Activated naive CD4-positive, alpha-beta T cell treated with anti-CD3 and anti-CD28 coated beads, Interleukin-2, amount 50 U/mL, for 72 hours (primary cell): ENCODE measurements around the gene DUSP8. TPM values are rescaled to one million over a fixed set of nuclear protein-coding genes. Genes with fewer than 3 reads are reported as not detected.

ENCODE experiments used
- ATAC-seq, 2 donors: fragments of 150-1000 bp; cut with Tn5 transposase; 2 replicates each; pipeline ENCODE4 v1.10.0; 2021; ENCODE audit warnings: mild to moderate bottlenecking in 2 of 2, moderate library complexity in 2 of 2
- DNase-seq, 2 donors: peaks; one replicate each; pipeline ENCODE4 v3.0.0; 2021 to 2022; ENCODE audit warnings: low spot score in 2 of 2
- H3K27ac Mint-ChIP-seq, 2 donors: one replicate each; pipeline ENCODE4 v1.8.0; 2022; ENCODE audit warnings: mild to moderate bottlenecking in 2 of 2, mixed read lengths in 2 of 2
- H3K36me3 Mint-ChIP-seq, 2 donors: one replicate each; pipeline ENCODE4 v1.8.0; 2022; ENCODE audit warnings: mixed read lengths in 2 of 2
- H3K9me3 Mint-ChIP-seq, 2 donors: one replicate each; pipeline ENCODE4 v1.8.0; 2022; ENCODE audit warnings: mixed read lengths in 2 of 2
- total RNA-seq, 2 donors: library from RNA; stranded (reverse); gene quantifications; one replicate each; pipeline ENCODE4 v1.2.3, GENCODE V29; 2022

The DUSP8 gene
- total RNA-seq, 2 donors from 2014 or later, result 1.1 TPM

- no peak for ATAC-seq
These were observed 943 bp downstream of the DUSP8 start for GRCh38 chr11:1570896-1571759.

GRCh38 chr11:1570531-1570895 is 1.6 kb downstream of the DUSP8 start:
- no peaks in the 10 kb centered on the region for H3K9me3 Mint-ChIP-seq
- DNase-seq, result no peak
- H3K36me3 Mint-ChIP-seq, result no peaks in the 10 kb centered on the region
- ATAC-seq, result no peak
- H3K27ac Mint-ChIP-seq, result no peak overlapping the region

More at GRCh38 chr11:1570896-1571759, 943 bp downstream of the DUSP8 start:
- Mint-ChIP-seq H3K9me3 (no peaks in the 10 kb centered on the region), H3K36me3 (no peaks in the 10 kb centered on the region), H3K27ac (no peak overlapping the region)
- DNase-seq, result no peak

- Mint-ChIP-seq H3K9me3 (no peaks in the 10 kb centered on the region), H3K27ac (no peak overlapping the region), H3K36me3 (no peaks in the 10 kb centered on the region)
- DNase-seq (no peak), ATAC-seq (no peak)
These were observed 2.0 kb downstream of the DUSP8 start for GRCh38 chr11:1570001-1570453.

- no peaks in the 10 kb centered on the region for H3K9me3 Mint-ChIP-seq
- no peaks in the 10 kb centered on the region for H3K36me3 Mint-ChIP-seq
- no peak for DNase-seq
- no peak for ATAC-seq
- no peak overlapping the region for H3K27ac Mint-ChIP-seq
These were observed 2.8 kb downstream of the DUSP8 start for GRCh38 chr11:1569251-1569780.

GRCh38 chr11:1568441-1568911 is 3.6 kb downstream of the DUSP8 start:
- no peak for ATAC-seq
- H3K27ac Mint-ChIP-seq, result no peak overlapping the region
- no peaks in the 10 kb centered on the region for H3K36me3 Mint-ChIP-seq
- H3K9me3 Mint-ChIP-seq, result no peaks in the 10 kb centered on the region
- no peak for DNase-seq

- Mint-ChIP-seq H3K9me3 (no peaks in the 10 kb centered on the region), H3K36me3 (no peaks in the 10 kb centered on the region), H3K27ac (no peak overlapping the region)
- ATAC-seq (no peak), DNase-seq (no peak)
These were observed 4.4 kb downstream of the DUSP8 start for GRCh38 chr11:1567721-1568100.

GRCh38 chr11:1567052-1567720 is 4.9 kb downstream of the DUSP8 start:
- Mint-ChIP-seq H3K9me3 (no peaks in the 10 kb centered on the region), H3K36me3 (no peaks in the 10 kb centered on the region)

GRCh38 chr11:1566381-1567051 is 5.6 kb downstream of the DUSP8 start:
- Mint-ChIP-seq H3K9me3 (no peaks in the 10 kb centered on the region), H3K27ac (no peak overlapping the region), H3K36me3 (no peaks in the 10 kb centered on the region)
- no peak for DNase-seq
- ATAC-seq, result no peak

More at GRCh38 chr11:1567052-1567720, 4.9 kb downstream of the DUSP8 start:
- no peak overlapping the region for H3K27ac Mint-ChIP-seq
- DNase-seq (no peak), ATAC-seq (no peak)

GRCh38 chr11:1565904-1566247 is 6.2 kb downstream of the DUSP8 start:
- H3K36me3 Mint-ChIP-seq, result no peaks in the 10 kb centered on the region
- no peak for ATAC-seq
- H3K9me3 Mint-ChIP-seq, result no peaks in the 10 kb centered on the region
- no peak for DNase-seq
- H3K27ac Mint-ChIP-seq, result no peak overlapping the region

- ATAC-seq (no peak), DNase-seq (no peak)
- H3K36me3 Mint-ChIP-seq, result no peaks in the 10 kb centered on the region
- H3K9me3 Mint-ChIP-seq, result no peaks in the 10 kb centered on the region
- no peak overlapping the region for H3K27ac Mint-ChIP-seq
These were observed 6.7 kb downstream of the DUSP8 start for GRCh38 chr11:1565173-1565903.

- DNase-seq (no peak), ATAC-seq (no peak)
- H3K36me3 Mint-ChIP-seq, result no peaks in the 10 kb centered on the region
These were observed 7.4 kb downstream of the DUSP8 start for GRCh38 chr11:1564535-1565172.

GRCh38 chr11:1563697-1564534 is 8.2 kb downstream of the DUSP8 start:
- Mint-ChIP-seq H3K27ac (no peak overlapping the region), H3K36me3 (no peaks in the 10 kb centered on the region), H3K9me3 (no peaks in the 10 kb centered on the region)
- ATAC-seq (no peak), DNase-seq (no peak)

More at GRCh38 chr11:1564535-1565172, 7.4 kb downstream of the DUSP8 start:
- Mint-ChIP-seq H3K9me3 (no peaks in the 10 kb centered on the region), H3K27ac (no peak overlapping the region)

GRCh38 chr11:1563149-1563638 is 8.9 kb downstream of the DUSP8 start:
- ATAC-seq (no peak), DNase-seq (no peak)
- Mint-ChIP-seq H3K9me3 (no peaks in the 10 kb centered on the region), H3K36me3 (no peaks in the 10 kb centered on the region), H3K27ac (no peak overlapping the region)

- no peak for ATAC-seq
- no peak for DNase-seq
- Mint-ChIP-seq H3K9me3 (no peaks in the 10 kb centered on the region), H3K36me3 (no peaks in the 10 kb centered on the region), H3K27ac (no peak overlapping the region)
These were observed 9.5 kb downstream of the DUSP8 start for GRCh38 chr11:1562469-1563148.

- no peaks in the 10 kb centered on the region for H3K9me3 Mint-ChIP-seq
- DNase-seq (no peak), ATAC-seq (no peak)
- no peak overlapping the region for H3K27ac Mint-ChIP-seq
- H3K36me3 Mint-ChIP-seq, result no peaks in the 10 kb centered on the region
These were observed 10.1 kb downstream of the DUSP8 start for GRCh38 chr11:1561955-1562354.
